TTC549 (cell line): ENCODE data around the gene STKLD1.

Experiments used
- FAIRE-seq: peaks from 2 replicates; lab custom pipeline; 2012; peaks lifted over from hg19 to GRCh38; lab: Jason Lieb, UNC

Gene STKLD1

DNA sequence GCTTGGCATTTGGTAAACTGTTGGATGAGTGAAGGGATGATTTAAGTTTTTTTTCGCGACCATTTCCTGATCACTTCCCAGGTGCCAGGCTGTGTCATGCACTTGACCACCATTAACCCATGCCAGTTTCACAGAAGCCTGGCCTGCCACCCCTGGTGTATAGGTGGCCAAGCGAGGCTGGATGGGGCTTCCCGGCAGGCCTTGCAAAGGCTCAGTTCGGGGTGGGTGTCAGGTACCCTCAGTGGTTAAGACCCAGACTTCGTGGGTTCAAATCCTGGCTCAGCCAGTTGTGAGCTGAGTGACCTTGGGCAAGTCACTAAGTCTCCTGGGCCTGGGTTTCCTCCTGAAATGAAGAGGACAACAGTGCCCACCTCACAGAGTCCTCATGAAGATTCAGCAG lies 30.6 kb upstream of the STKLD1 start:
- no peak for FAIRE-seq

DNA sequence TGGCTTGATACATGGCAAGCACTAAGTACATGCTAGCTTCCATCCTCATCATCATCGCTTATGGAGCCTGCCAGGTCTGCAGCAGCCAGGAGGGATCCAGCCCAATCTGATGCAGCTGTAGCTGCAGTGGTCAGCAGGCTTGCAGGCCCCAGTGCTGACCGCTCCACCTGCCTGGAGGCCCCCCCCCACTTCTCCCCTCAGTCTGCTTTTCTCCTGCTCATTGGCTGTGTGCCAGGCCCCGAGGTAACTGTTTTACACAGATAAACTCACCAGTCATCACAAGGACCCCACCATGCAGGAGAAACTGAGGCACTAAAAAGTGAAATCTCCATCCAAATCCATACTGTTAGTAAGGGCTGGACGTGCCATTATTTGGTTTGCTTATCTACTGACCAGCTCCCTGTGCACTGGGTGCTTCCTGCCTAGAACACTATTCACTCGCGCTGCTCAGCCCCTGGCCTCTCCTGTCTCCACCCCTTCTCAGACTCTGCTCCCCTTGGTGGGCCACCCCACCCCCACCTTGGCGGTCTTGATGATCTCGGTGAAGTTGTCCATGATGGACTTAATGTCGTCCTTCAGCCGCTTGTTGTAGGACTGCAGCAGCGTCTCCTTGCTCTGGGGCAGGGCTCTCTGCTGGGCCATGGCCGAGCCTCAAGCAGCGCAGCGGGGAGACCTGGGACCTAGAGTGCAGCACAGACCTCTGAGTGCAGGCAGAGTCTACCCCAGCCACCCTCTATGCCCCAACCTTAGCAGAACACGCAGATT lies 30.0 kb upstream of the STKLD1 start:
- no peak for FAIRE-seq

DNA sequence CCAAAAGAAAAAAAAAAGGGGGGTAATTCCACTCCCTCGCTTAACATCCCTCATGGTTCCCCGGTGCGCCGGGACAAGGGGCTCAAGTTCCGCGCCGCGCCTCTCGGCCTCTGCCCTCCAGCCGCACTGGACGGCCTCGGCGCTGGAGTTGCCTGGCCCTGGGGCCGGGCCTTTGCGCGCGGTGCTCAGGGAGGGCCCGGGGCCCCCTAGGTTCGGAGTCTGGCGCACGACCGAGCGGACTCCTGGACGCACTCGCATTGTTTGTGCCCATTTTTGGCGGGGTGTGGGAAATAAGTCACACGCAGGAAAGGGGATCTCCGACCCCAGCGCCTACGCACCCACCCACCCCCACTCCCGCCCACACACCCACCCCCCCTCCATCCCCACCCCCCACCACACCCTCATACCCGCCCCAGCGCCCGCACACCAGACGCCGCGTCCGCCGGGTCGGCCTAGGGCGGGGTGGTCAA lies 28.6 kb upstream of the STKLD1 start:
- no peak for FAIRE-seq

DNA sequence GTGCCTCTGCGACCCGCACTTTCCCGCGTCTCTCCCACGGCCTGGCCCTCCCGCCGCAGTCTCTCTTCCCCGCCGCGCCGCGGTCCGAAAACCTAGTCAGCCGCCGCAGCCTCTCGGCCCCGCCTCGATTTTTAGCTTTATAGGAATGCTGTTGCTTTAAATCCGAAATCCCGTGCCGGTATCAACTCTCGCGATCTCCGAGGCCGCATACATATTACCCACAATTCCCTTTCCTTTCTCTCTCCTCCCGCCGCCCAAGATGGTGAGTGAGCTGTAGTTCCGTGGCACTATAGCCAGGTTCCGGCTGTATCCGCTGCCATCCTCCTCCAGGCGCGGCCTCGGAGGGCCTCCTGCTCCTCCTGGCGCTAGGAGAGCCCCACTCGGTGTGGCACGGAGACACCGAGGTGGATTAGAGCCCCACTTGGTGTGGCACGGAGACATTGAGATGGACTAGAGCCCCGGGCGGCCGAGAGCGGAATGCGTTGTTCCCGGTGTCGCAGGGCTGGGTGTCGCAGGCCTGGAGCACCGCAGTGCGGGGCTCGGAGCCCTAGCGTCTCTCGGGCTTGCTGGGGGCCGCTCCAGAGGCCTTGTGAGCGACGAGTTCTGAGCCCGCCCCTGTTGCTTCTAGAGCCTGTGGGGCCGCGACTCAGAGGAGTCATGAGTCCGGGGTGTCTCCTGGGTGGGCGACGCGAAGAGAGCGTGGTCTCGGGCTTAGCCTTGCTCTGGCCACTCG lies 28.0 kb upstream of the STKLD1 start, which contains the start of the genes MED22 and RPL7A:
TSS of gene MED22 (minus strand) at position 147 of the 733 bp plus-strand sequence. CDS start 1,469 bp downstream, outside the sequence.
TSS of gene RPL7A (plus strand) at position 234 of the 733 bp plus-strand sequence. CDS start at position 260, 26 bp downstream.
- FAIRE-seq = no peak

DNA sequence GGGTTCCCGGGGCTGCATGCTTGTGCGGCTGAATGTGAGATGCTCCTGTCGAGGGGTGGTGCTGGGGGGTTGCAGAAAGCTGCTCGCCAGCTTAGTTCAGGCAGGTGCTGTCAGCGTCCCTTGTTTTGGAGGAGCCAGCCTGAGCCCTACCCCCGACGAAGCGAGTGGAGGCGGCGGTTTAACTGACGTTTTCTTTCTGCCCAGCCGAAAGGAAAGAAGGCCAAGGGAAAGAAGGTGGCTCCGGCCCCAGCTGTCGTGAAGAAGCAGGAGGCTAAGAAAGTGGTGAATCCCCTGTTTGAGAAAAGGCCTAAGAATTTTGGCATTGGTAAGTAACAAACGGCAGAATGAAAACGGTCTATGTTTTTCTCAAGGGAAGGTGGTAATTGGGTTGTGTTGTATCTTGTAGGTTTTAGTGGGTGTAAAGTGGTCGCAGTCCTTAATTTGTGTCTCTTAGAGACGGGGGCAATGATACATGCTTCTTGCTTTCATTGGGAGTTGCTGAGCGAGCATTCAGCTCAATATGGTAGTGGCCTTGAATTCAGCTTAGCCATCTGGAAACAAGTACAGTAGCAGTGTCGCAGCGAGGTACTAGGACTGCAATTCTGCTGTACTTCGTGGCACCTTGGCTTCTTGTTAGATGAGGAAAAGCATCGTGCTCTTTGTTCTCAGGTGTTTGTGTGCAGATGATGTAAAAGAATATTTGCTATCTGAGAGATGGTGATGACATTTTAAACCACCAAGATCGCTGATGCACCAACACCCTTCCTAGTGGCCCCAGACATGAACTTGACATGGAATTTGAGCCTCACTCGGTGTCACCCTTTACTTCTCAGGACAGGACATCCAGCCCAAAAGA lies 27.2 kb upstream of the STKLD1 start:
- no peak for FAIRE-seq

GRCh38 chr9:133349965-133350616 lies 26.1 kb upstream of the STKLD1 start:
- no peak for FAIRE-seq

DNA sequence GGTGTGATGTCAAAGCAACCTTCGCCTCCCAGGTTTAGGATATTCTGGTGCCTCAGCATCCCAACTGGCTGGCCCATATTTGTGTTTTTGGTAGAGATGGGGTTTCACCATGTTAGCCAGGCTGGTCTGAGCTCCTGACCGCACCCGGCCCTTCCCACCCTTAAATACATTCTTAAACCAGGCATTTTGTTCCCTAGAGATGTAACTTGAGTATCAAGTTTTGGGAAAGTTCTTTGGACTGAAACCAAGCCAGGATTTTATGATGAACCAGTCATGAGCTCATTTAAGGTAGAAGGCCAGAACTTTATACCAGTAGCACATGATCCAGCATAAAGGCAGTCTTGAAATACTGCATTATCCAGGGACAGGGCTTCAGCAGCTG lies 24.6 kb upstream of the STKLD1 start:
- FAIRE-seq = no peak

- FAIRE-seq = peak; percentile 39
Measured at GRCh38 chr9:133351908-133352634, 24.1 kb upstream of the STKLD1 start.

- FAIRE-seq = no peak
Measured at GRCh38 chr9:133352635-133353340, 23.4 kb upstream of the STKLD1 start.

DNA sequence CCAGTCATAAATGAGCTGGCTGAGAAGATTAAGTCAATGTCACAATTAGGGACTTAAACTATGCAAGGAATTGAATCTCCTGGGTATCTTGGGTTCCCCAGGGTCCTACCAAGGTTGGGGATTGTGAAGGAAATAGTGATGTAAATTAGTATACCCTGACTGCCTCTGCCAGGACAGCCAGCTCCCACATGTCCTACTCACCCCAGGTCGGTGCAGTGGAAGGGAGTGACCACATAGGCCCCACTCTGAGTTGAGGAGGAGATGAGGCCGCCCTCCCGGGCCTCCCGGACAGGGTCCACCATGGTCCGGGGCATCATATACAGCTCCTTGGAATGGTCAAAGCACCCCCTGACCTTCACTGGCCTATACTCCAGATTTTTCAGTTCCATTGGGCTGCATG lies 22.6 kb upstream of the STKLD1 start:
- no peak for FAIRE-seq

GRCh38 chr9:133354766-133355165 lies 21.4 kb upstream of the STKLD1 start:
- FAIRE-seq = no peak

DNA sequence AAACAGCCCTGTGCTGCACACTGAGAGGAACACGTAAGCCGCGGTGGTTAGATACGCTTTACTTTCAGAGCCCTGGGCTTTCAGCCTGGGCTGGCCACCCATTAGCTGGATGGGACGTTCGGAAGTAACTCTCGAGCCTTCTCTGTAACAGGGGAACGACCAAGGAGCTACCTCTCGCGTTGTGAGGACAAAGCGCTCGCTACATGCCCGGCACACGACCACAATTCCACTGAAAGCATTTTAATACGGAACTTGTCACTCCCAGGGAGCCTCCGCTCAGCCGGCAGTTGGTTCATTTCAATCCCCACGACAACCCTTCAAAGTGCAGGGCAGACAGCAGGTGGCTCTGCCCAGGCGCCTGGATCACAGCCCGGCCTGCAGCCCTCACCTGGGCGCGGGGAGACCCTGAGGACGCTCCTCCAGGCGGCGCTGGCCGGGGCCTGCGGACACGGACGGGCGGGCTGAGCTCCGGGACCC lies 20.2 kb upstream of the STKLD1 start:
- no peak for FAIRE-seq

GRCh38 chr9:133356391-133357091 lies 19.6 kb upstream of the STKLD1 start, which contains the start of the genes SURF1 and SURF2:
SURF1 (minus strand) TSS chr9:133356487; CDS start chr9:133356453, 34 bp downstream.
SURF2 (plus strand) TSS chr9:133356550; CDS start chr9:133356593, 43 bp downstream.
- no peak for FAIRE-seq

- FAIRE-seq = no peak
Measured at GRCh38 chr9:133357656-133358055, 18.5 kb upstream of the STKLD1 start.

GRCh38 chr9:133359399-133360175 lies 16.6 kb upstream of the STKLD1 start:
- no peak for FAIRE-seq

GRCh38 chr9:133360400-133361393 lies 15.5 kb upstream of the STKLD1 start:
- FAIRE-seq = no peak

GRCh38 chr9:133361507-133362092 lies 14.6 kb upstream of the STKLD1 start:
- no peak for FAIRE-seq
